ENCODE measurements around the gene PPP1R37. TPM values are rescaled to one million over a fixed set of nuclear protein-coding genes. Genes with fewer than 3 reads are reported as not detected.

PPP1R37 gene
- total and polyA plus RNA-seq, 4 donors, result 19.2 to 39.7 (median 25.9) TPM

DNA sequence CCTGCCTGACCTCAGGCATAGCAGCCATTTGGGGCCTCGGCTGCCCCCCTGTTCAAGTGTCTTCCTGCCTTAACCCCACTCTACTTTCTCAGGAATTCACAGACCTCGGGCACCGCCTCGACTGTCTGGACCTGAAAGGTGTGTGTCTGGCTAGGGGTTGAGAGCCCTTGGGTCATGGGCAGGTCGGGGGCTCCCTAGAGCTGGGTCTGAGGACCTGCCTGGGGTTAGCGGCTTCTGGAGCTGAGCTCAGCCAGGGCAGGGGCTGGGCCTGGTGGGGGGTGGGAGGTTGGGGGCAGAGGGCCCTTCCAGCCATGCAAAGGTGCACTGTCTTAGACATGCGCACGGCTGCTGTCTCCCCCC, 47.1 kb downstream of the PPP1R37 start:
- WGBS, 2 donors, result 84 to 89% methylated on average over 8 of the region's 8 CpGs
- no peaks in the 10 kb centered on the region for H3K27me3 ChIP-seq (ENCODE audit: control insufficient read depth in 3 of 3, insufficient read depth in 3 of 3, low read length in 2 of 3)
- no peak for DNase-seq
- H3K9ac ChIP-seq (ENCODE audit: insufficient read depth in 1 of 2, low read length in 2 of 2), result no peak overlapping the region
- no peak overlapping the region for H3K27ac ChIP-seq (ENCODE audit: low read depth in 1 of 2, low read length in 1 of 2)
- H3K4me1 ChIP-seq (ENCODE audit: control insufficient read depth in 5 of 5, insufficient read depth in 5 of 5, low read length in 5 of 5), result peaks cover 0 to 11% (median 4%) of the 10 kb centered on the region in 5 donors
- H3K36me3 ChIP-seq (ENCODE audit: control insufficient read depth in 4 of 4, insufficient read depth in 4 of 4, low read length in 4 of 4), result peaks cover 0 to 45% (median 11%) of the 10 kb centered on the region in 4 donors
- H3K9me3 ChIP-seq (ENCODE audit: control insufficient read depth in 4 of 4, insufficient read depth in 3 of 4, low read length in 3 of 4), result no peaks in the 10 kb centered on the region
- ATAC-seq (ENCODE audit: insufficient read depth, low FRiP score), result no peak
- H3K4me3 ChIP-seq, result no peak overlapping the region
- TF ChIP-seq, protein P1, sequence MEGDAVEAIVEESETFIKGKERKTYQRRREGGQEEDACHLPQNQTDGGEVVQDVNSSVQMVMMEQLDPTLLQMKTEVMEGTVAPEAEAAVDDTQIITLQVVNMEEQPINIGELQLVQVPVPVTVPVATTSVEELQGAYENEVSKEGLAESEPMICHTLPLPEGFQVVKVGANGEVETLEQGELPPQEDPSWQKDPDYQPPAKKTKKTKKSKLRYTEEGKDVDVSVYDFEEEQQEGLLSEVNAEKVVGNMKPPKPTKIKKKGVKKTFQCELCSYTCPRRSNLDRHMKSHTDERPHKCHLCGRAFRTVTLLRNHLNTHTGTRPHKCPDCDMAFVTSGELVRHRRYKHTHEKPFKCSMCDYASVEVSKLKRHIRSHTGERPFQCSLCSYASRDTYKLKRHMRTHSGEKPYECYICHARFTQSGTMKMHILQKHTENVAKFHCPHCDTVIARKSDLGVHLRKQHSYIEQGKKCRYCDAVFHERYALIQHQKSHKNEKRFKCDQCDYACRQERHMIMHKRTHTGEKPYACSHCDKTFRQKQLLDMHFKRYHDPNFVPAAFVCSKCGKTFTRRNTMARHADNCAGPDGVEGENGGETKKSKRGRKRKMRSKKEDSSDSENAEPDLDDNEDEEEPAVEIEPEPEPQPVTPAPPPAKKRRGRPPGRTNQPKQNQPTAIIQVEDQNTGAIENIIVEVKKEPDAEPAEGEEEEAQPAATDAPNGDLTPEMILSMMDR (IDR thresholded peaks at IDR 0.05; ENCODE audit: control extremely low read depth, extremely low read depth), result no peak

DNA sequence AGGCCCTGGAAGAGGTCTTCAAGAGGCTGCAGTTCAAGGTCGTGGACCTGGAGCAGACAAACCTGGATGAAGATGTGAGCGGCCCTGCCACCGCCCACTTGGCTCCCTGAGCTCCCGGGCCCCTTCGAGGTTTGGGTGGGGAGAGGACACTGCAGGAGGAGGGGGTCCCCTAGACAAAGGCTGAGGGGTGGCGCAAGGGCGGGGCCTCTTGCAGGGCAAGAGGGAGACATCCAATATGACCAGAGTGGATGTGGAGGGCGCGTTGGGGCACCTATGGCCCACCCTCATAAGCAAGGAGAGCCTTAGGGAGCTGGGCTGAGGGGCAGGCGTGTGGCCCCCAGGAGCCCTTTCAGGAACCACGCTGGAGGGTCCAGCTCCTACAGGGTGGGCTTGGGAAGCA, 47.6 kb downstream of the PPP1R37 start:
- no peaks in the 10 kb centered on the region for H3K27me3 ChIP-seq (ENCODE audit: control insufficient read depth in 3 of 3, insufficient read depth in 3 of 3, low read length in 2 of 3)
- H3K27ac ChIP-seq (ENCODE audit: low read depth in 1 of 2, low read length in 1 of 2), result no peak overlapping the region
- H3K9me3 ChIP-seq (ENCODE audit: control insufficient read depth in 4 of 4, insufficient read depth in 3 of 4, low read length in 3 of 4), result no peaks in the 10 kb centered on the region
- DNase-seq (no peak), ATAC-seq (ENCODE audit: insufficient read depth, low FRiP score) (no peak)
- peaks cover 0 to 11% (median 4%) of the 10 kb centered on the region in 5 donors for H3K4me1 ChIP-seq (ENCODE audit: control insufficient read depth in 5 of 5, insufficient read depth in 5 of 5, low read length in 5 of 5)
- H3K9ac ChIP-seq (ENCODE audit: insufficient read depth in 1 of 2, low read length in 2 of 2), result no peak overlapping the region
- TF ChIP-seq, protein P1 (IDR thresholded peaks at IDR 0.05; ENCODE audit: control extremely low read depth, extremely low read depth), result no peak
- H3K36me3 ChIP-seq (ENCODE audit: control insufficient read depth in 4 of 4, insufficient read depth in 4 of 4, low read length in 4 of 4), result peaks cover 0 to 49% (median 13%) of the 10 kb centered on the region in 4 donors
- no peak overlapping the region for H3K4me3 ChIP-seq
- 95 to 97% methylated on average over 11 of the region's 11 CpGs for WGBS, 2 donors

DNA sequence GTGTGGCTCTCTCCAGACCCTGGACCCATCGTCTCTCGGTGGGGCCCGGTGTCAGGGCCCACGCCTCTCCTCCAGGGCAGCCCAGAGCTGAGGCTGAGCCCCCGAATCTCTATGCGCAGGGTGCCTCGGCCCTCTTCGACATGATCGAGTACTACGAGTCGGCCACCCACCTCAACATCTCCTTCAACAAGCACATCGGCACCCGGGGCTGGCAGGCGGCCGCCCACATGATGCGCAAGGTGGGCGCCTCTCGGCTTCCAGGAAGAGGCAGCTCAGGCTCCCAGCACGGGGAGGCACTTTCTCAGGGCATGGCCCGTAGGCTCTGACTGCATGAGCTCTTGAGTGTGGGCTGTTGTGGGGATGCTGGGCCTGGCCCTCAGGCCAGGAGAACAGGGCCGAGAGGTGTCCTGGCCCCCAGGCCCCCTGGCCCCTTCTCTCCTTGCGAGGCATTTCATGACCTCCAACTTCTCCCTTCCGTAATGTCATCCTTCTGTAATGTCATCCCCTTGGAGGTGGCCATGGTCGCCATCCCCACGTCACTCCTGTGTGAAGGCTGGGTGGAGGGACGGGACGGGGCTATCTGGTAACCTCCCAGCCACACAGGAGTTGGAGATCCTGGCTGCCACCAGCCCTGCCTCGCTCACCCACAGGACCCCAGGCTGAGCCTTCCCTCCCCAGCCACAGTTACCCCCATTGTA, 48.4 kb downstream of the PPP1R37 start:
- H3K27ac ChIP-seq (ENCODE audit: low read depth in 1 of 2, low read length in 1 of 2), result no peak overlapping the region
- H3K9ac ChIP-seq (ENCODE audit: insufficient read depth in 1 of 2, low read length in 2 of 2), result no peak overlapping the region
- no peaks in the 10 kb centered on the region for H3K27me3 ChIP-seq (ENCODE audit: control insufficient read depth in 3 of 3, insufficient read depth in 3 of 3, low read length in 2 of 3)
- H3K4me3 ChIP-seq, result no peak overlapping the region
- H3K4me1 ChIP-seq (ENCODE audit: control insufficient read depth in 5 of 5, insufficient read depth in 5 of 5, low read length in 5 of 5), result peaks cover 0 to 11% (median 4%) of the 10 kb centered on the region in 5 donors
- TF ChIP-seq, protein P1 (IDR thresholded peaks at IDR 0.05; ENCODE audit: control extremely low read depth, extremely low read depth), result no peak
- peaks cover 0 to 55% (median 15%) of the 10 kb centered on the region in 4 donors for H3K36me3 ChIP-seq (ENCODE audit: control insufficient read depth in 4 of 4, insufficient read depth in 4 of 4, low read length in 4 of 4)
- 95 to 97% methylated on average over 27 to 28 of the region's 28 CpGs for WGBS, 2 donors
- no peak for DNase-seq
- ATAC-seq (ENCODE audit: insufficient read depth, low FRiP score), result no peak
- no peaks in the 10 kb centered on the region for H3K9me3 ChIP-seq (ENCODE audit: control insufficient read depth in 4 of 4, insufficient read depth in 3 of 4, low read length in 3 of 4)
